ENCODE measurements around the gene PHOX2B.

DNA sequence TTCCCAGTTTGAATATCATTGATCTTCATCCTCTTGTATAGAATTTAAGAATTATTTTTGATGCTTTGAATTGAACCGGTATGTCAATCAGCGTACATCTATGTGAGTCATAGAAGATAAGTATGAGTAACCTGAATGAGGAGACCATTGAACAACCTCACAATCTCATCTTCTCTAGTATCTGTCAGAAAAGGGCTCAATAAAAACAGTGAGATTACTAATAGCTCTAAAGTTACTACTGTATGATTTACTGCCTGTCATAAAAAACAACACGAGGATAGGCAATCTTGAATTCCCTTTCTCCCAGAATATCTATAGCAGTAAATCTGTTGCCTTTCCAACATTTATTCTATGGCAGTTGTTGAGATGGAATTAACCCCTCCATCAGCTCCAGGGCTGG lies 36.1 kb downstream of the PHOX2B start:
- TF ChIP-seq POLR2A (IDR thresholded peaks at IDR 0.05): no peak
- TF ChIP-seq, protein P1, sequence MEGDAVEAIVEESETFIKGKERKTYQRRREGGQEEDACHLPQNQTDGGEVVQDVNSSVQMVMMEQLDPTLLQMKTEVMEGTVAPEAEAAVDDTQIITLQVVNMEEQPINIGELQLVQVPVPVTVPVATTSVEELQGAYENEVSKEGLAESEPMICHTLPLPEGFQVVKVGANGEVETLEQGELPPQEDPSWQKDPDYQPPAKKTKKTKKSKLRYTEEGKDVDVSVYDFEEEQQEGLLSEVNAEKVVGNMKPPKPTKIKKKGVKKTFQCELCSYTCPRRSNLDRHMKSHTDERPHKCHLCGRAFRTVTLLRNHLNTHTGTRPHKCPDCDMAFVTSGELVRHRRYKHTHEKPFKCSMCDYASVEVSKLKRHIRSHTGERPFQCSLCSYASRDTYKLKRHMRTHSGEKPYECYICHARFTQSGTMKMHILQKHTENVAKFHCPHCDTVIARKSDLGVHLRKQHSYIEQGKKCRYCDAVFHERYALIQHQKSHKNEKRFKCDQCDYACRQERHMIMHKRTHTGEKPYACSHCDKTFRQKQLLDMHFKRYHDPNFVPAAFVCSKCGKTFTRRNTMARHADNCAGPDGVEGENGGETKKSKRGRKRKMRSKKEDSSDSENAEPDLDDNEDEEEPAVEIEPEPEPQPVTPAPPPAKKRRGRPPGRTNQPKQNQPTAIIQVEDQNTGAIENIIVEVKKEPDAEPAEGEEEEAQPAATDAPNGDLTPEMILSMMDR (IDR thresholded peaks at IDR 0.05): no peak
